HCT116 (cell line): Measurements from ENCODE around the gene TMEM219. TPM values are rescaled to one million over a fixed set of nuclear protein-coding genes. Genes with fewer than 3 reads are reported as not detected.

ENCODE experiments used
- ATAC-seq: fragments of 200-7000 bp; cut with Tn5 transposase; 2 replicates; pipeline ENCODE4 v1.9.1; 2020; ENCODE audit warnings: mild to moderate bottlenecking, moderate library complexity
- BruUV-seq: library from RNA; stranded (reverse); fragments of 400-500 nt; replicated peaks from 2 replicates; lab custom pipeline; 2021; lab: Mats Ljungman, UMichigan
- CTCF ChIA-PET: fragments of 300-600 bp; sonication (Branson Sonifier 250); formaldehyde crosslinking; loops from one replicate; lab custom pipeline; 2021; ENCODE audit warnings: antibody characterized with exemption; lab: Charles Lee
- POLR2A ChIA-PET: fragments of 300-600, 350-600 bp; sonication (Branson Sonifier 250); formaldehyde crosslinking; loops from one replicate; lab custom pipeline; 2021; ENCODE audit warnings: antibody characterized with exemption; lab: Charles Lee
- RAD21 ChIA-PET, 2 experiments: fragments of 300-600 bp; sonication (Branson Sonifier 250); formaldehyde crosslinking; loops; one replicate each; lab custom pipeline; 2023; ENCODE audit warnings: low total read pairs in 2 of 2; ENCODE audit not compliant: uncharacterized antibody in 2 of 2, unreplicated experiment in 2 of 2, low non-redundant PET in 1 of 2; lab: Charles Lee
- DNase-seq: peaks from one replicate; pipeline ENCODE4 v3.0.0-alpha.2; 2010; ENCODE audit warnings: low read depth, low spot score
- H2AFZ ChIP-seq: fragments of 200-600 bp; shearing (Covaris generic), sonication (generic); 2 replicates; pipeline ENCODE4 v1.6.1; 2017; ENCODE audit warnings: low read depth, mixed run types, mixed read lengths, antibody characterized with exemption, low read length; ENCODE audit not compliant: poor library complexity, severe bottlenecking
- H3K27ac ChIP-seq: 2 replicates; pipeline ENCODE4 v1.5.1; 2012; ENCODE audit warnings: low read depth, low read length
- H3K27me3 ChIP-seq: fragments of 200-600 bp; sonication (generic); 2 replicates; pipeline ENCODE4 v1.6.1; 2016; ENCODE audit warnings: mixed run types, low read length, mixed read lengths; ENCODE audit not compliant: insufficient read depth
- H3K36me3 ChIP-seq, 2 experiments: fragments of 200-500 bp in 1 of 2; fragments of 200-600 bp in 1 of 2; sonication (Bioruptor generic) in 1 of 2; sonication (generic) in 1 of 2; 2 replicates each; pipeline versions ENCODE4 v1.5.1 to v1.6.1; 2014 to 2016; ENCODE audit warnings: low read length in 2 of 2, inconsistent platforms in 1 of 2, mixed read lengths in 1 of 2, mixed run types in 1 of 2; ENCODE audit not compliant: insufficient read depth in 2 of 2, control insufficient read depth in 1 of 2
- H3K4me1 ChIP-seq, 2 experiments: fragments of 200-600 bp in 1 of 2; sonication (generic) in 1 of 2; 2 replicates each; pipeline versions ENCODE4 v1.5.1 to v1.6.1; 2012 to 2017; ENCODE audit warnings: low read length in 2 of 2, inconsistent platforms in 1 of 2, mild to moderate bottlenecking in 1 of 2, mixed read lengths in 1 of 2, mixed run types in 1 of 2, moderate library complexity in 1 of 2; ENCODE audit not compliant: insufficient read depth in 2 of 2, control insufficient read depth in 1 of 2
- H3K4me2 ChIP-seq: fragments of 200-600 bp; sonication (generic); 2 replicates; pipeline ENCODE4 v1.6.1; 2017; ENCODE audit warnings: mixed run types, low read length, mixed read lengths
- H3K4me3 ChIP-seq, 2 experiments: fragments of 200-600 bp in 1 of 2; sonication (generic) in 1 of 2; replicated peaks in 1 of 2; 2 replicates each; pipeline ENCODE4 v1.5.1; 2011 to 2016; ENCODE audit warnings: low read length in 2 of 2, control low read depth in 1 of 2, low read depth in 1 of 2, mild to moderate bottlenecking in 1 of 2, mixed read lengths in 1 of 2, mixed run types in 1 of 2
- H3K79me2 ChIP-seq: fragments of 200-600 bp; sonication (generic); 2 replicates; pipeline ENCODE4 v1.6.1; 2017; ENCODE audit warnings: mild to moderate bottlenecking, mixed run types, low read length, moderate library complexity, mixed read lengths; ENCODE audit not compliant: insufficient read depth
- H3K9ac ChIP-seq: fragments of 200-600 bp; sonication (generic); 2 replicates; pipeline ENCODE4 v1.6.1; 2016; ENCODE audit warnings: low read length, mixed read lengths
- H3K9me2 ChIP-seq: fragments of 200-600 bp; sonication (generic), shearing (Covaris generic); 2 replicates; pipeline ENCODE4 v1.6.1; 2017; ENCODE audit warnings: mixed run types, mild to moderate bottlenecking, moderate library complexity; ENCODE audit not compliant: insufficient read depth
- H3K9me3 ChIP-seq, 2 experiments: fragments of 200-500 bp in 1 of 2; fragments of 200-600 bp in 1 of 2; sonication (Bioruptor generic) in 1 of 2; sonication (generic) in 1 of 2; 2 replicates each; pipeline ENCODE4 v1.6.1; 2014 to 2017; ENCODE audit warnings: low read length in 2 of 2, mixed read lengths in 2 of 2, inconsistent platforms in 1 of 2, low read depth in 1 of 2, mild to moderate bottlenecking in 1 of 2, mixed run types in 1 of 2, moderate library complexity in 1 of 2; ENCODE audit not compliant: control insufficient read depth in 1 of 2, insufficient read depth in 1 of 2
- H4K20me1 ChIP-seq: fragments of 200-600 bp; sonication (generic), shearing (Covaris generic); 2 replicates; pipeline ENCODE4 v1.6.1; 2017; ENCODE audit warnings: mixed run types, mild to moderate bottlenecking, moderate library complexity; ENCODE audit not compliant: insufficient read depth
- CEBPB ChIP-seq: IDR thresholded peaks from 2 replicates; pipeline ENCODE4 v1.6.1; 2012; ENCODE audit warnings: low read depth
- RAD21 ChIP-seq: IDR thresholded peaks from 2 replicates; pipeline ENCODE4 v1.6.1; 2012; ENCODE audit warnings: low read depth, mild to moderate bottlenecking
- SRF ChIP-seq: IDR thresholded peaks from 2 replicates; pipeline ENCODE4 v1.6.1; 2012; ENCODE audit warnings: low read depth
- TCF7L2 ChIP-seq: IDR thresholded peaks from 2 replicates; pipeline ENCODE4 v1.7.0; 2011; ENCODE audit warnings: borderline replicate concordance, inconsistent platforms; ENCODE audit not compliant: insufficient read depth, insufficient read length; ENCODE audit errors: extremely low read depth
- ZFX ChIP-seq: fragments of 450-650 bp; IDR thresholded peaks from 2 replicates; pipeline ENCODE4 v1.6.1; 2017
- intact Hi-C: fragments of 100-400 bp; cut with micrococcal nuclease; formaldehyde crosslinking; loops from 2 replicates; pipeline ENCODE4 v1.10.0; 2022
- total RNA-seq: library from RNA; stranded (reverse); gene quantifications from one replicate; pipeline ENCODE4 v1.2.1, GENCODE V29; 2021; ENCODE audit not compliant: unreplicated experiment
- TF ChIP-seq, protein P1 (sequence below), 3 experiments: fragments of 200-600 bp in 1 of 3; sonication (generic) in 1 of 3; IDR thresholded peaks in 2 of 3; conservative IDR thresholded peaks in 1 of 3; 2 replicates each; pipeline ENCODE4 v1.5.1; 2012 to 2017; ENCODE audit warnings: low read depth in 2 of 3, low read length in 2 of 3, antibody characterized with exemption in 1 of 3, borderline replicate concordance in 1 of 3, control low read depth in 1 of 3, mild to moderate bottlenecking in 1 of 3, mixed read lengths in 1 of 3, mixed run types in 1 of 3, moderate library complexity in 1 of 3; ENCODE audit not compliant: insufficient read depth in 1 of 3
- TF ChIP-seq, protein P2 (sequence below): IDR thresholded peaks from 2 replicates; pipeline ENCODE4 v1.6.1; 2011; ENCODE audit warnings: mild to moderate bottlenecking, low read length, moderate library complexity; ENCODE audit not compliant: insufficient replicate concordance; ENCODE audit errors: extremely low read depth

The TMEM219 gene
- total RNA-seq, 1 experiment from 2014 or later, result 75.5 TPM

DNA sequence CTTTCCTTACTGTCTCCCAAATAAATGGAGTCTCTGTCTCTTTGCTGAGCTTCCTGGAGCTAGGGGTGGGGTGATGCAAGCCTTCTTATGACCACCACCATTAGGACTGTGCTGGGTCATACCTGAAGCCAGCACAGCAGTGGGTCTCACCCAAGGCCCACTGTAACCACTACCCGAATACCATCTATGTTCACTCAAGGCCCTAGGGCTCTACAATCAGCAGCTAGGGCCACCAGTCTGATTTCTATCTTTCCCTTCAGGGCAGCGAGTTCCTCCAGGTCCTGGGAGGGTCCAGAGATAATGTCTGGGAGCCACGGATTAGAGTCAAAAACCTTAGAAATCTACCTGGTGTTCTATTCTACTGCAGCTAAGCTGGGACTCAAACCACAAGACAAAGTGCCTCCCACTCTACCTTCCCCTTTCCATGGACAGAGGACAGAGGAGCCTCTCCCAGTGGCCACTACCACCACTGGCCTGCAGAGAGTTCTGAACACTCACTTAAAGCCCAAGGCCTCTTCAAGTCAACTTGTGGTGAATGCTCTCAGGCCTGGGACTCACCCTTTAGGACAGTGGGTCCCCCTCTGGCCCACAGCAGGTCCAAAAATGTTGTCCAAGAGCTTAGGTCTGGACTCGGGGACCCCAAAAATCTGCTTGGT is 10.9 kb upstream of the TMEM219 start:
- TF ChIP-seq SRF, result no peak
- no peak overlapping the region for H3K4me2 ChIP-seq
- BruUV-seq, result no TSS peak
- DNase-seq, result no peak
- no peaks in the 10 kb centered on the region for H3K27me3 ChIP-seq
- no peak overlapping the region for H3K4me3 ChIP-seq
- RAD21 ChIA-PET, result no interaction called here
- H3K36me3 ChIP-seq, result no peaks in the 10 kb centered on the region
- H3K9me3 ChIP-seq, result no peaks in the 10 kb centered on the region
- POLR2A ChIA-PET, result interaction anchor here (0.6 kb wide), 1 partner anchor 10 kb away, joined by 3 read pairs; no protein-coding TSS in a partner anchor
- CTCF ChIA-PET, result no interaction called here
- H3K9ac ChIP-seq, result no peak overlapping the region
- intact Hi-C loops, result no loop called here
- H3K4me1 ChIP-seq, result peaks cover 4 to 5% of the 10 kb centered on the region in 2 experiments
- H2AFZ ChIP-seq, result no peak overlapping the region
- no peaks in the 10 kb centered on the region for H3K9me2 ChIP-seq
- no peaks in the 10 kb centered on the region for H4K20me1 ChIP-seq
- H3K79me2 ChIP-seq, result no peaks in the 10 kb centered on the region
- H3K27ac ChIP-seq, result no peak overlapping the region
- ATAC-seq, result no peak

DNA sequence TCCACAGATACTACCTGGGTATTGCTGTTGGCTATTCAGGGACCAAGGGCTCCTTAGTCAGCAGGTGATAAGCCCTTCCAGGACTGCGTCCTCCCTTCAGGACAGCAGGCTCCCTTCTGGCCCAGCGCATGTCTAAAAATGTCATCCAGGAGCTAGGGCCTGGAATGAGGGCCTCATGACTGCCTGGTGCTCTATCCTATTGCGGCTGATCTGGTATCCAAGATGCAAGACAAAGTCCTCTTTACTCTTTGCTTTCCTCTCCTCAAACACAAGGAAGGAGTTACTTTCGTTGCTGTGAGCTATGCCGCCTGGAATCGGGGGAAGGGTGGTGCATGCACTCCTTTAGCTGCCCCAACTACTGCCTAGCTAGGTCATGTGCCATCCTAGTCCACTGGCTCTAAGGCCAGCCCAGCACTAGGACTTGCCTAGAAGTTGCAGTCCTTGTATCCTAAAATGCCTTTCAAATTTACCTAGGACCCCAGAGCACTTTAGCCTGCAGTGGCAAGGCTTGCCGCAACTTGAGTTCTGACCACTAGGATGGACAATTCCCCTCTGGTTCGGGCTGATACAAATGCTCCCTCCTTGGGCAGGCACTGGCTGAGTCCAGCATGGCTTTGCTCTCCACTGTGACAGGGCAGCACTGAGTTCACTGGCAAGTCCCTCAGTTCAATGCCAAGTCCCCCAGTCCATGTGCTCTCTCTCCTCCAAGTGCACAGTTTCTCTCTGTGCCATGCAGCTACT is 10.1 kb upstream of the TMEM219 start:
- ChIA-PET CTCF (no interaction called here), POLR2A (no interaction called here)
- Histone ChIP-seq H3K9me3 (no peaks in the 10 kb centered on the region), H2AFZ (no peak overlapping the region), H3K79me2 (no peaks in the 10 kb centered on the region), H3K4me1 (no peaks in the 10 kb centered on the region), H3K36me3 (no peaks in the 10 kb centered on the region)
- peak; percentile 66 for ATAC-seq
- no peak for DNase-seq
- TF ChIP-seq RAD21, result no peak
- no peak for TF ChIP-seq SRF
- TF ChIP-seq, protein P1, sequence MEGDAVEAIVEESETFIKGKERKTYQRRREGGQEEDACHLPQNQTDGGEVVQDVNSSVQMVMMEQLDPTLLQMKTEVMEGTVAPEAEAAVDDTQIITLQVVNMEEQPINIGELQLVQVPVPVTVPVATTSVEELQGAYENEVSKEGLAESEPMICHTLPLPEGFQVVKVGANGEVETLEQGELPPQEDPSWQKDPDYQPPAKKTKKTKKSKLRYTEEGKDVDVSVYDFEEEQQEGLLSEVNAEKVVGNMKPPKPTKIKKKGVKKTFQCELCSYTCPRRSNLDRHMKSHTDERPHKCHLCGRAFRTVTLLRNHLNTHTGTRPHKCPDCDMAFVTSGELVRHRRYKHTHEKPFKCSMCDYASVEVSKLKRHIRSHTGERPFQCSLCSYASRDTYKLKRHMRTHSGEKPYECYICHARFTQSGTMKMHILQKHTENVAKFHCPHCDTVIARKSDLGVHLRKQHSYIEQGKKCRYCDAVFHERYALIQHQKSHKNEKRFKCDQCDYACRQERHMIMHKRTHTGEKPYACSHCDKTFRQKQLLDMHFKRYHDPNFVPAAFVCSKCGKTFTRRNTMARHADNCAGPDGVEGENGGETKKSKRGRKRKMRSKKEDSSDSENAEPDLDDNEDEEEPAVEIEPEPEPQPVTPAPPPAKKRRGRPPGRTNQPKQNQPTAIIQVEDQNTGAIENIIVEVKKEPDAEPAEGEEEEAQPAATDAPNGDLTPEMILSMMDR (IDR thresholded peaks at IDR 0.05 in 2 of 3, conservative IDR thresholded peaks at IDR 0.05 in 1 of 3; ENCODE audit: borderline replicate concordance in 1 of 3, insufficient read depth in 1 of 3, low read depth in 2 of 3, low read length in 2 of 3), result peak in 2 of 3 experiments; percentile 34 to 35; a peak in 2 of 6 replicates
- no peak for TF ChIP-seq TCF7L2
- no peak for TF ChIP-seq ZFX
- no peak for TF ChIP-seq CEBPB
- TF ChIP-seq, protein P2, sequence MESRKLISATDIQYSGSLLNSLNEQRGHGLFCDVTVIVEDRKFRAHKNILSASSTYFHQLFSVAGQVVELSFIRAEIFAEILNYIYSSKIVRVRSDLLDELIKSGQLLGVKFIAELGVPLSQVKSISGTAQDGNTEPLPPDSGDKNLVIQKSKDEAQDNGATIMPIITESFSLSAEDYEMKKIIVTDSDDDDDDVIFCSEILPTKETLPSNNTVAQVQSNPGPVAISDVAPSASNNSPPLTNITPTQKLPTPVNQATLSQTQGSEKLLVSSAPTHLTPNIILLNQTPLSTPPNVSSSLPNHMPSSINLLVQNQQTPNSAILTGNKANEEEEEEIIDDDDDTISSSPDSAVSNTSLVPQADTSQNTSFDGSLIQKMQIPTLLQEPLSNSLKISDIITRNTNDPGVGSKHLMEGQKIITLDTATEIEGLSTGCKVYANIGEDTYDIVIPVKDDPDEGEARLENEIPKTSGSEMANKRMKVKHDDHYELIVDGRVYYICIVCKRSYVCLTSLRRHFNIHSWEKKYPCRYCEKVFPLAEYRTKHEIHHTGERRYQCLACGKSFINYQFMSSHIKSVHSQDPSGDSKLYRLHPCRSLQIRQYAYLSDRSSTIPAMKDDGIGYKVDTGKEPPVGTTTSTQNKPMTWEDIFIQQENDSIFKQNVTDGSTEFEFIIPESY, result no peak
- TF ChIP-seq, all 23 proteins: peak for 1
- Histone ChIP-seq H3K9ac (no peak overlapping the region), H3K27me3 (no peaks in the 10 kb centered on the region), H4K20me1 (no peaks in the 10 kb centered on the region), H3K4me3 (no peak overlapping the region), H3K4me2 (no peak overlapping the region), H3K27ac (no peak overlapping the region), H3K9me2 (no peaks in the 10 kb centered on the region)
- RAD21 ChIA-PET, result no interaction called here
- intact Hi-C loops, result no loop called here
- BruUV-seq, result no TSS peak
